HL-60 (cell line): ENCODE results near the gene BABAM2.

Experiments used
- DNase-seq, 2 experiments: peaks; one replicate each; pipeline ENCODE4 v3.0.0-alpha.2; 2010 to 2020; ENCODE audit warnings: low read depth in 1 of 2, low spot score in 1 of 2
- H3K27ac ChIP-seq: fragments of 250-450 bp; sonication (Bioruptor Pico); replicated peaks from 2 replicates; pipeline ENCODE4 v1.5.1; 2020; ENCODE audit warnings: mild to moderate bottlenecking, moderate library complexity
- H3K27me3 ChIP-seq: fragments of 250-450 bp; sonication (Bioruptor Pico); 2 replicates; pipeline ENCODE4 v1.5.1; 2021; ENCODE audit warnings: mild to moderate bottlenecking, moderate library complexity; ENCODE audit not compliant: insufficient read depth, poor library complexity, severe bottlenecking
- H3K4me3 ChIP-seq: replicated peaks from 2 replicates; pipeline ENCODE4 v1.5.1; 2011; ENCODE audit warnings: mild to moderate bottlenecking, control low read depth, low read length; ENCODE audit not compliant: insufficient read depth
- GABPA ChIP-seq: IDR thresholded peaks from 2 replicates; pipeline ENCODE4 v1.6.1; 2012; ENCODE audit warnings: low read depth
- POLR2AphosphoS5 ChIP-seq: IDR thresholded peaks from 2 replicates; pipeline ENCODE4 v1.6.1; 2012; ENCODE audit warnings: low read depth
- REST ChIP-seq: IDR thresholded peaks from 2 replicates; pipeline ENCODE4 v1.6.1; 2012; ENCODE audit warnings: low read depth; ENCODE audit not compliant: insufficient replicate concordance
- SPI1 ChIP-seq: IDR thresholded peaks from 2 replicates; pipeline ENCODE4 v1.6.1; 2012; ENCODE audit warnings: low read depth, mild to moderate bottlenecking, borderline replicate concordance
- TF ChIP-seq, protein P1 (sequence below): IDR thresholded peaks from one replicate; pipeline ENCODE4 v1.5.1; 2011; ENCODE audit warnings: low read length, control low read depth, inconsistent platforms; ENCODE audit not compliant: insufficient read depth

BABAM2 gene

GRCh38 chr2:28342081-28342967, 451.8 kb downstream of the BABAM2 start:
- H3K27me3 ChIP-seq, result no peaks in the 10 kb centered on the region
- no peak for TF ChIP-seq SPI1
- TF ChIP-seq, protein P1, sequence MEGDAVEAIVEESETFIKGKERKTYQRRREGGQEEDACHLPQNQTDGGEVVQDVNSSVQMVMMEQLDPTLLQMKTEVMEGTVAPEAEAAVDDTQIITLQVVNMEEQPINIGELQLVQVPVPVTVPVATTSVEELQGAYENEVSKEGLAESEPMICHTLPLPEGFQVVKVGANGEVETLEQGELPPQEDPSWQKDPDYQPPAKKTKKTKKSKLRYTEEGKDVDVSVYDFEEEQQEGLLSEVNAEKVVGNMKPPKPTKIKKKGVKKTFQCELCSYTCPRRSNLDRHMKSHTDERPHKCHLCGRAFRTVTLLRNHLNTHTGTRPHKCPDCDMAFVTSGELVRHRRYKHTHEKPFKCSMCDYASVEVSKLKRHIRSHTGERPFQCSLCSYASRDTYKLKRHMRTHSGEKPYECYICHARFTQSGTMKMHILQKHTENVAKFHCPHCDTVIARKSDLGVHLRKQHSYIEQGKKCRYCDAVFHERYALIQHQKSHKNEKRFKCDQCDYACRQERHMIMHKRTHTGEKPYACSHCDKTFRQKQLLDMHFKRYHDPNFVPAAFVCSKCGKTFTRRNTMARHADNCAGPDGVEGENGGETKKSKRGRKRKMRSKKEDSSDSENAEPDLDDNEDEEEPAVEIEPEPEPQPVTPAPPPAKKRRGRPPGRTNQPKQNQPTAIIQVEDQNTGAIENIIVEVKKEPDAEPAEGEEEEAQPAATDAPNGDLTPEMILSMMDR, result no peak
- no peak for TF ChIP-seq REST
- TF ChIP-seq GABPA, result no peak
- TF ChIP-seq POLR2AphosphoS5, result no peak
- no peak for DNase-seq
- no peak overlapping the region for H3K4me3 ChIP-seq
- no peak overlapping the region for H3K27ac ChIP-seq

DNA sequence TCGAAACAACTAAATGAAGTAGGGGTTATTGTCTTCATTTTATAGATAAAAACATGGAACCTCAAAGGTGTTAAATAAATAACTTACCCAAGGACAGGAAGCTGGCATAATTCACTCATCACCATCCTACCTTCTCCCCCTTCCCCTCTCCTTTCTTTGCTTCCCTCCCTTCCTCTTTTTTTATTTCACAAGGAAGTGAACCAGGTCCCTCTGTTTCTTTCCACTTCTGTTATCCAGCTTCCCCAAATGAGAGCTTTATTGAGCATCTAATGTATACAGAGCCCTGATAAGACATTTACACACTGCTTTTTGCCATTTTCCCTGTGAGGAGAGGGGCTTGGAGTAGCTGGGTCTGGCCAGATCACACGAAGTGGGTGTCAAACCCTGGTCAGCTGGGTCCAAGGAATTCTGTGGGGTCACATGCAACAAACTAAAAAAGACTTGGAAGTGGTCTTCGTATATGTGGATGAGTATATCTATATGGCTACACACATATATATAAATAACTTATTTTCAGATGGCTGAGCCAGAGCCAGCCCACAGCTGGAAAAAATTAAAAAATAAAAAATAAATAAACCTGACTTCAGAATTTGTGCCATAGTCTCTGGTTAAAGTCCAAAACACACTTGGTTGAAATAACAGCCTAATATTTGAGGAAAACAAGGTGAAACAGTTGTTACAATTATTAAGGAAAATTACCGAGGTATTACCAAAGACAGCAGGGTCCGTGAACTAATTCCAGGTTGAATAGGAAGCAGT, 452.8 kb downstream of the BABAM2 start:
- TF ChIP-seq REST (no peak), SPI1 (peak; percentile 96), GABPA (no peak)
- H3K4me3 ChIP-seq, result no peak overlapping the region
- DNase-seq, result peak; percentile 31 to 56
- no peak overlapping the region for H3K27ac ChIP-seq
- H3K27me3 ChIP-seq, result no peaks in the 10 kb centered on the region

DNA sequence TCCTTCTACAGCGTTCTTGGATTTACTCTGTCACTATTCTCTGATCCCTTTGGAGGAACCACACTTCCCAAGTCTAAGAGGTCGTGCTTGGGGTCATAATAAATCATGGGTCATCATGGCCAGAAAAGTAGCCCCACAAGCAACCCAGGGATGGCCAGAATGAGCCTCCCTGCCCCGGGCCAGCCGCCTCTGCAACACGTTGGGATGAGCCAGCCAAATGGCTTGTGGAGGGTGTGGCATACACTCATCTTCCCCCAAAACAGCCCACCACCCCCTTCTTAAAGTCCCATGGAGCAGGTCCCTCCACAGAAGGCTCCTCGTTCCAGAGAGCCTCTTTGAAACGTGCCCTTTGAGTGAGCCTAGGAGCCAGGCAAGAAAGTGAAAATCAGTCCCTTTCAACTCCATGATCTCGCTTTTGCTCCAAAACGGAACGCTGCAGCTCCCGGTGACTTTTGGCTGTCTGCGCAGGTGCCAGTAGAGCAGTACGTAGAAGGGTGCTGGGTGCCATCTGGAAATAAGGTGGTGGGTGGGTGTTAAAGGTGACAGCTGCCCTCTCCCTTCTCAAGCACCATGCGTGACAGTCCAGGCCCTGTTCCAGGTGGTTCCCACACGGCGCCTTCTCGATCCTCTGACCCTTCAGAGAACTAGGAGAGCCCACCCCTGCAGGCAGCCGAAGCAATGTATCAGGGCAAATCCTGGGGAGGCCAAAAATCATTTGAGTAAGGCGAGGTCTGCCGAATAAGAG, 453.6 kb downstream of the BABAM2 start:
- no peak for DNase-seq
- Histone ChIP-seq H3K27me3 (no peaks in the 10 kb centered on the region), H3K27ac (no peak overlapping the region), H3K4me3 (no peak overlapping the region)
- TF ChIP-seq GABPA, result no peak
- TF ChIP-seq, protein P1, result no peak
- no peak for TF ChIP-seq POLR2AphosphoS5
- TF ChIP-seq SPI1, result no peak
- TF ChIP-seq REST, result no peak
